H4 (cell line): Measurements from ENCODE around the gene RO60. TPM values are rescaled to one million over a fixed set of nuclear protein-coding genes. Genes with fewer than 3 reads are reported as not detected.

Experiments
- DNase-seq: peaks from one replicate; pipeline ENCODE4 v3.0.0-alpha.2; 2015; ENCODE audit warnings: low spot score
- total RNA-seq: library from RNA; depleted of rRNA; stranded (reverse); fragments of >200 nt; shearing (Covaris generic); gene quantifications from 2 replicates; pipeline ENCODE4 v1.2.3, GENCODE V29; 2014; rRNA removed

Gene RO60
- total RNA-seq, 1 experiment from 2014 or later, result 49.5 TPM

- DNase-seq, result no peak
Measured at GRCh38 chr1:193108471-193108870, 49.1 kb downstream of the RO60 start.

Other genes starting within 250 kb of the RO60 start
- gene UCHL5, start 252 bp upstream of the RO60 start, total RNA-seq, result 14.1 and 25.6 TPM in 2 replicates
- 26.7 and 41.3 TPM in 2 replicates for gene GLRX2, start 45.8 kb downstream of the RO60 start, total RNA-seq
- gene CDC73, start 62.4 kb downstream of the RO60 start, total RNA-seq, result 11.3 and 16.6 TPM in 2 replicates
- 0.99 and 2.3 TPM in 2 replicates for gene B3GALT2, start 127.0 kb downstream of the RO60 start, total RNA-seq